ENCODE data around the gene SEC22A.

The SEC22A gene

DNA sequence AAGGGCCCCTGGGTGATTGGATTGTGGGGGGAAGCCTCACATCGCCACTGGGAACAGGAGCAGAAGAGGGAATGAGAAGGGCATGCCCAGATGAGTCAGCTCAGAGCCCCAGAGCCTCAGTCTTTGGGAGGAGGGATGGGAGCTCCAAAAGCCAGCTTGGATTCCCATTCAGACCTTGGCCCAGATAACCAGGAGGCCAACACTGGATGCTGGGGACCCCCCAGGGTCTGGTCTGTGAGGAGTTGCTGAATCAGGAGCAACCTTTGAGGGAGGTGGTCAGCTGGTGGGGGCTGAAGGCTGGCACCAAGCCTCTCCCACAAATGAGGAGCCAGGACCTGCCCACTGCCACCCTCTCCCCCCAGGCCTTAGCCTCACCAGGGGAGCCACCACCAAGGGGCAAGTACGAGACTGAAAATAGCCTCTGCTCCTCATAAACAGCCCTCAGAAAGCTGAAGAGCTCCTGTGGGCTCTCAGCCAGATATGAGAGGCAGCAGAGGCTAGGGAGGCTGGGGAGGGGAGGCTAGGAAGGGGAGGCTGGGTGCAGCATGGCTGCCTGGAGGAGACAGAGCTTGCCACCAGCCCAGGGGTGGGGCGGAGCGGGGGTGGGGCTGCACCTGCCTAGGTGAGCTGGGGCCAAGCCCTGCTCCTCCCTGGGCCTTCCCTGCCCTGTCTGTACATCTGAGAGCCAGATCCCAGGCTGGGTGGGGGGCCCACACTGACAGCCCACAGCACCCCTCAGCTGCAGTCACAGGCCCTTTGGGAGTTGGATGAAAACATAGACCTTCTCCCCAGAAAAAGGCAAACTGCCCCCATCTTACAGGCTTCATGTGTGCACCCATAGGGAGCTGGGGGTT is 99.8 kb downstream of the SEC22A start:
- TF ChIP-seq, protein P1, sequence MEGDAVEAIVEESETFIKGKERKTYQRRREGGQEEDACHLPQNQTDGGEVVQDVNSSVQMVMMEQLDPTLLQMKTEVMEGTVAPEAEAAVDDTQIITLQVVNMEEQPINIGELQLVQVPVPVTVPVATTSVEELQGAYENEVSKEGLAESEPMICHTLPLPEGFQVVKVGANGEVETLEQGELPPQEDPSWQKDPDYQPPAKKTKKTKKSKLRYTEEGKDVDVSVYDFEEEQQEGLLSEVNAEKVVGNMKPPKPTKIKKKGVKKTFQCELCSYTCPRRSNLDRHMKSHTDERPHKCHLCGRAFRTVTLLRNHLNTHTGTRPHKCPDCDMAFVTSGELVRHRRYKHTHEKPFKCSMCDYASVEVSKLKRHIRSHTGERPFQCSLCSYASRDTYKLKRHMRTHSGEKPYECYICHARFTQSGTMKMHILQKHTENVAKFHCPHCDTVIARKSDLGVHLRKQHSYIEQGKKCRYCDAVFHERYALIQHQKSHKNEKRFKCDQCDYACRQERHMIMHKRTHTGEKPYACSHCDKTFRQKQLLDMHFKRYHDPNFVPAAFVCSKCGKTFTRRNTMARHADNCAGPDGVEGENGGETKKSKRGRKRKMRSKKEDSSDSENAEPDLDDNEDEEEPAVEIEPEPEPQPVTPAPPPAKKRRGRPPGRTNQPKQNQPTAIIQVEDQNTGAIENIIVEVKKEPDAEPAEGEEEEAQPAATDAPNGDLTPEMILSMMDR (IDR thresholded peaks at IDR 0.05) = no peak
- H3K4me3 ChIP-seq = no peak overlapping the region
- peak overlapping the region in 1 of 2 donors; percentile 9 for H3K27ac ChIP-seq
- no peak for DNase-seq (ENCODE audit: low spot score)

- H3K4me3 ChIP-seq = no peak overlapping the region
- TF ChIP-seq, protein P1 (IDR thresholded peaks at IDR 0.05) = no peak
- no peak overlapping the region for H3K27ac ChIP-seq
- no peak for DNase-seq (ENCODE audit: low spot score)
These were observed 101.2 kb downstream of the SEC22A start for GRCh38 chr3:123302961-123303360.

DNA sequence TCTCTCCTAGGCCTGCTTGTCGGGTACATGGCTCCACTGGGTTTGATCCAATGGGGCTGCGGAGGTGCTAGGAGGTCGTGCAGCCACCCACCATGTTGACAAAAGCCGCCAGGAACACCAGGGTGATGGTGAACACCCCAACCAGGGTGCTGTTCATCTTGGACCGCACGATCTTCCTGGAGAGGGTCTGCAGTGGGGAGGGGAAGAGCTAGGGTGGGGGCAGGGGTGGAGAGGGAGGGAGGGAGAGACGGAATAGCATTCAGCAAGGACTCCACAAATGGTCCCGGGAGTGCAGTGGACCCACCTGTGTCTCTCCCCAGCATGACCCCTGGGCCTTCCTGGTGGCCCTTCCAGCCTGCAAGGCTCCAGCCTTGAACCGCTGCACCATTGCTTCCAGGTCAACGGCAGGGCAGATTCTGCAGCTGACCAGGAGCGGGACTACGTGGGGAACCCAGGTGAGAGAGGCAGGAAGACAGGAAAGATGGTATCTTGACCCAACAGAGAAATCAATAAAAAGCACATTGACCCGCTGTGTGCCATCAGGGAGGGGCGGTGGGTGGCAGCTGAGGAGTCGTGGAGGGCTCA is 102.3 kb downstream of the SEC22A start:
- Histone ChIP-seq H3K4me3 (no peak overlapping the region), H3K27ac (no peak overlapping the region)
- DNase-seq (ENCODE audit: low spot score) = no peak
- TF ChIP-seq, protein P1 (IDR thresholded peaks at IDR 0.05) = no peak

- Histone ChIP-seq H3K4me3 (no peak overlapping the region), H3K27ac (no peak overlapping the region)
- TF ChIP-seq, protein P1 (IDR thresholded peaks at IDR 0.05) = no peak
- DNase-seq (ENCODE audit: low spot score) = no peak
These were observed 103.4 kb downstream of the SEC22A start for GRCh38 chr3:123305192-123305591.

DNA sequence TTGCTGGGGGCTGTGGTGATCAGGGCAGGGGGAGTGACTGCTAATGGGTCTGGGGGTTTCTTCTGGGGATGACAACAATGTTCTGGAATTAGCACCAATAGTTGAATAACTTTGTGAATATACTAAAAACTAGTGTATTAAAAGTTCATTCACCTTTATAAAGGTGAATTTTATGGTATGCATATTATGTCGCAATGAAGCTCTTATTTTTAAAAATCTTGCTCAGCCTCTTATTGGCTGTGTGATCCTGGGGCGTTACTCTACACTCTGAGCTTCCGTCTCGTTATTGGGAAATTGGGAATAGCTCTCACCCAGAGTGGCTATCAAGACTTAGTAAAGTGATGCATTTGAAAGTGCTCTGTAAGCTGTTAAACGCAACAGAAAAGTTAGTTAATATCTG is 105.3 kb downstream of the SEC22A start:
- DNase-seq (ENCODE audit: low spot score) = no peak
- TF ChIP-seq, protein P1 (IDR thresholded peaks at IDR 0.05) = no peak
- no peak overlapping the region for H3K4me3 ChIP-seq
- H3K27ac ChIP-seq = no peak overlapping the region

DNA sequence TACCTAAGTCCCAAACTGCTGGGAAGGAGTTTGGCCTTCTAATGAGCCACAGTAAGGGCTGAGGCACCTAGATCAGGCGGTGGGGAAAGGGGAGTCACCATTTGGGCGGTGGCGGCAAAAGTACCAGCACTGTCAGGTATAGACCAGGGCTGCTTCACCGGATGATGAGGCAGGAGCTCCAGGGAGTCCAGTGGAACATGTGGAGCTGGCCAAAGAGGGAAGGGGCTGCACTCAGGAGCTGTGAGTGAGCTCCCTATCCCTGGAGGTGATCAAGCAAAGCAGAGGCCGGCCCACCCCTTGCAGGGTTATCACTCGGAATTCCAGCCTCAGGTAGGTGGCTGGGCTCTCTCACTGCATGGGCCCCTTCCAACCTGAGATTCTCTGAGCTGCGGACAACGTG is 108.4 kb downstream of the SEC22A start:
- DNase-seq (ENCODE audit: low spot score) = no peak
- TF ChIP-seq, protein P1 (IDR thresholded peaks at IDR 0.05) = no peak
- H3K27ac ChIP-seq = no peak overlapping the region
- H3K4me3 ChIP-seq = no peak overlapping the region

- TF ChIP-seq, protein P1 (IDR thresholded peaks at IDR 0.05) = no peak
- Histone ChIP-seq H3K4me3 (no peak overlapping the region), H3K27ac (no peak overlapping the region)
- no peak for DNase-seq (ENCODE audit: low spot score)
These were observed 109.0 kb downstream of the SEC22A start for GRCh38 chr3:123310741-123311140.
